Astrocyte (in vitro differentiated cells and primary cell): ENCODE measurements around the gene PYY.

Experiments used
- CTCF ChIP-seq: IDR thresholded peaks from 2 replicates; pipeline ENCODE4 v1.5.1; 2011; ENCODE audit warnings: low read depth, mild to moderate bottlenecking, inconsistent platforms, low read length, moderate library complexity; ENCODE audit not compliant: insufficient read depth
- EZH2 ChIP-seq: IDR thresholded peaks from 2 replicates; pipeline ENCODE4 v1.6.1; 2012; ENCODE audit warnings: mild to moderate bottlenecking, low read length, inconsistent platforms; ENCODE audit not compliant: insufficient read depth

- no peak for TF ChIP-seq CTCF
- TF ChIP-seq EZH2 = no peak
These were observed 36.8 kb downstream of the PYY start for GRCh38 chr17:43917016-43917347.
